Chondrocyte (in vitro differentiated cells): ENCODE measurements around the gene RNF19B. TPM values are rescaled to one million over a fixed set of nuclear protein-coding genes. Genes with fewer than 3 reads are reported as not detected.
A peak's percentile ranks its signal among the peaks of the same experiment; 100 is the strongest.
"Not testable (repeated sequence)": the region's sequence is repeated elsewhere in the genome, so short reads cannot be mapped to it uniquely, and the experiment has no call there.

Experiments
- DNase-seq: peaks from one replicate; pipeline ENCODE4 v3.0.0; 2021; ENCODE audit warnings: mixed read lengths, low spot score
- H3K27ac Mint-ChIP-seq: one replicate; pipeline ENCODE4 v1.8.0; 2021; ENCODE audit warnings: mild to moderate bottlenecking, moderate library complexity, mixed read lengths; ENCODE audit not compliant: unreplicated experiment
- H3K27me3 Mint-ChIP-seq: 2 replicates; pipeline ENCODE4 v1.8.0; 2021; ENCODE audit warnings: low read depth, mixed read lengths
- H3K36me3 Mint-ChIP-seq: 2 replicates; pipeline ENCODE4 v1.8.0; 2021; ENCODE audit warnings: low read depth, mixed read lengths
- H3K4me1 Mint-ChIP-seq: 2 replicates; pipeline ENCODE4 v1.8.0; 2021; ENCODE audit warnings: low read depth, mild to moderate bottlenecking, mixed read lengths
- H3K4me3 Mint-ChIP-seq: one replicate; pipeline ENCODE4 v1.8.0; 2021; ENCODE audit warnings: mild to moderate bottlenecking, moderate library complexity, mixed read lengths; ENCODE audit not compliant: unreplicated experiment
- H3K9me3 Mint-ChIP-seq: 2 replicates; pipeline ENCODE4 v1.8.0; 2021; ENCODE audit warnings: low read depth, mixed read lengths
- CTCF ChIP-seq: fragments of 200-600 bp; sonication (generic); IDR thresholded peaks from 2 replicates; pipeline ENCODE4 v1.5.0; 2021; ENCODE audit warnings: antibody characterized with exemption, mild to moderate bottlenecking, moderate library complexity
- total RNA-seq: library from RNA; stranded (reverse); gene quantifications from 3 replicates; pipeline ENCODE4 v1.2.1, GENCODE V29; 2021

RNF19B gene
- total RNA-seq, 1 donor from 2014 or later = 17.4 TPM

- DNase-seq = no peak
- H3K27me3 Mint-ChIP-seq = no peaks in the 10 kb centered on the region
- no peaks in the 10 kb centered on the region for H3K36me3 Mint-ChIP-seq
- H3K27ac Mint-ChIP-seq = no peak overlapping the region
- H3K4me1 Mint-ChIP-seq = peaks cover 10% of the 10 kb centered on the region
- no peak for TF ChIP-seq CTCF
- peaks cover 5% of the 10 kb centered on the region for H3K9me3 Mint-ChIP-seq
- H3K4me3 Mint-ChIP-seq = no peak overlapping the region
Observed at GRCh38 chr1:32917521-32917920, 47.1 kb downstream of the RNF19B start.

- no peak for TF ChIP-seq CTCF
- Mint-ChIP-seq H3K27me3 (no peaks in the 10 kb centered on the region), H3K4me1 (peaks cover 10% of the 10 kb centered on the region), H3K9me3 (peaks cover 5% of the 10 kb centered on the region), H3K27ac (no peak overlapping the region), H3K36me3 (no peaks in the 10 kb centered on the region), H3K4me3 (no peak overlapping the region)
- no peak for DNase-seq
Observed at GRCh38 chr1:32915766-32916706, 48.6 kb downstream of the RNF19B start.

GRCh38 chr1:32910319-32910718 is 54.3 kb downstream of the RNF19B start:
- Mint-ChIP-seq H3K27ac (no peak overlapping the region), H3K27me3 (no peaks in the 10 kb centered on the region), H3K4me1 (no peaks in the 10 kb centered on the region), H3K4me3 (no peak overlapping the region), H3K9me3 (peaks cover 9% of the 10 kb centered on the region), H3K36me3 (peaks cover 2% of the 10 kb centered on the region)
- no peak for TF ChIP-seq CTCF
- DNase-seq = no peak

- Mint-ChIP-seq H3K4me3 (no peak overlapping the region), H3K9me3 (peaks cover 4% of the 10 kb centered on the region), H3K27ac (no peak overlapping the region), H3K27me3 (no peaks in the 10 kb centered on the region), H3K36me3 (peaks cover 2% of the 10 kb centered on the region), H3K4me1 (no peaks in the 10 kb centered on the region)
- no peak for TF ChIP-seq CTCF
- no peak for DNase-seq
Observed at GRCh38 chr1:32907435-32907834, 57.2 kb downstream of the RNF19B start.

GRCh38 chr1:32906654-32907053 is 58.0 kb downstream of the RNF19B start:
- peak; percentile 15 for DNase-seq
- H3K4me3 Mint-ChIP-seq = no peak overlapping the region
- H3K36me3 Mint-ChIP-seq = peaks cover 2% of the 10 kb centered on the region
- H3K27me3 Mint-ChIP-seq = no peaks in the 10 kb centered on the region
- H3K9me3 Mint-ChIP-seq = peaks cover 4% of the 10 kb centered on the region
- no peak for TF ChIP-seq CTCF
- H3K4me1 Mint-ChIP-seq = peaks cover 4% of the 10 kb centered on the region
- H3K27ac Mint-ChIP-seq = no peak overlapping the region

- not testable (repeated sequence) for H3K4me3 Mint-ChIP-seq, H3K27me3 Mint-ChIP-seq, H3K27ac Mint-ChIP-seq, H3K9me3 Mint-ChIP-seq, DNase-seq, H3K36me3 Mint-ChIP-seq, H3K4me1 Mint-ChIP-seq
Observed at GRCh38 chr1:32905588-32905987, 59.0 kb downstream of the RNF19B start.
